NCI-H2196 treated with DMSO at 0.1 percent for 48 hours (cell line): ENCODE results near the gene TSTD2.
"Not testable (repeated sequence)": the region's sequence is repeated elsewhere in the genome, so short reads cannot be mapped to it uniquely, and the experiment has no call there.

Source experiments
- DNase-seq: peaks from one replicate; lab custom pipeline; 2025; ENCODE audit not compliant: unreplicated experiment; lab: John Stamatoyannopoulos, UW

The TSTD2 gene

GRCh38 chr9:97632248-97632984 lies 752 bp downstream of the TSTD2 start:
- DNase-seq = no peak

GRCh38 chr9:97630591-97630990 lies 2.6 kb downstream of the TSTD2 start:
- DNase-seq = no peak

DNA sequence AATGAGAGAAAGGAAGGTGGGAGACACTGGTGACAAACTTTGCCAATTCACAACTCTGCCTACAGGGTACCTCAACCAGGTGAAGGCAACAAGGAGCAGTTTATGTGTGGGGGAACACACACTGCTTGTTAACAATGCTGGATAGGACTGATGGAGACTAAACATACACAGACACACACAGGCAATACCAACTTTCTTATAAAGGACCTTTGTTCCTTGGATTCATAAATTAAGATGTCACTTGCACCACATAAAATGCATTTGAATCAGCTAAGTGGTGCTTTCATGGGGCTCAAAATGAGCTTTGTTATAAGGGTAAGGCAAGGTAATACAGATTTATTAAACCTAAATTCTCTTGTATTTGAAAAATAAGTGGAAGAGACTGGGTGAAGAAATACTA lies 4.0 kb downstream of the TSTD2 start:
- DNase-seq = no peak

DNA sequence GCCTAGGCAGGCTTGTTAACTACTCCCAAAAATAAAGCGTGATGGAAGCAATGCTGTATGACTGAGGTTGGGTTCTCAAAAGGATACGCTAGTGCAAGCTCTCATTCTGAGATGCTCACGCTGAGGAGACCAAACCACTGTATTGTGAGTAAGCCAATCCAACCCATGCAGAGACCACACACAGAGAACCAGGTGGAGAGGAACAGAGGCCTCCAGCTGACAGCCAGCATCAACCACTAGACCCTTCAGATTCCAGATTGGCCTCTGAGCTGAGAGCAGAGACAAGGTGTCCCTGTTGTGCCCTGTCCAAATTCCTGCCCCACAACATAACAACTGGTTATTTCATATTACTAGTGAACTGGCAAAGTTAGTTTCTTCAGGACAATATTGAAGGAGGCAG lies 4.5 kb downstream of the TSTD2 start:
- no peak for DNase-seq

DNA sequence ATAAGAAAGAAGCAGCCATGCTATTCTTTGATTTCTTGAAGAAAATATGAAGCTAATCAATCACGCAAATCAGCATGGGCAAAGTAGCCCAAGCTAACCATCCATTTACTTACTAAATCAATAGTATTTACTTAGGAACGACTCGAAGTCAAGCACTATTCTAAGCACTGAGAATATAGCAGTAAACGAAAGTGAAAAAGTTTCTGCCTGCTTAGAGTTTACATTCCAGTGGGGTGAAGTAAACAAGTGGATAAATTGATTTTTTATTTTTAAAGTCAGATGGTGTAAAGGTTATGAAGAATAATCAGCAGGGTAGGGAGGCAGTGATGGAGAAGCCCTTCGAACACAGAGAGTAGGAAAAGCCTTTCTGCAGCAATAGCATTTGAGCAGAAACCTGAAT lies 5.5 kb downstream of the TSTD2 start:
- no peak for DNase-seq

DNA sequence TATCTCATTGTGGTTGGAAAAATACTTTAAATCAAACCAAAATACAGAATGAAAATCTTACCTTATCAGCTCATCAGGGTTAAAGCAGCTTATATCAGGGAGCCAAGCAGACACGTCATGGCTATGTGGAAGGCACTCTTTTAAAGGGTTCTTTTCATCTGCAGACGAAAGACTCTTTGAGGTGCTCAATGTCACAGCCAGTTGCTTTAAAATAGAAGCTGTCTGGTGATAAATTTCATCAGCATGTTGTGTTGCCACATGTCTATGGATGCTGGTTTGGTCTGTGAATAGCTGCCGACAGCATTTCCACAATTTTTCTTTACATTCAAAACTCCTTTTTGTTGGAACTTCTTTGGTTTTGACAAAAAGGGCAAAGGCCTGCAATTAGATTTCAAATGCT lies 7.5 kb downstream of the TSTD2 start:
- no peak for DNase-seq

GRCh38 chr9:97623946-97624345 lies 9.2 kb downstream of the TSTD2 start:
- DNase-seq = no peak

- DNase-seq = not testable (repeated sequence)
Observed at GRCh38 chr9:97622483-97622882, 10.7 kb downstream of the TSTD2 start.

DNA sequence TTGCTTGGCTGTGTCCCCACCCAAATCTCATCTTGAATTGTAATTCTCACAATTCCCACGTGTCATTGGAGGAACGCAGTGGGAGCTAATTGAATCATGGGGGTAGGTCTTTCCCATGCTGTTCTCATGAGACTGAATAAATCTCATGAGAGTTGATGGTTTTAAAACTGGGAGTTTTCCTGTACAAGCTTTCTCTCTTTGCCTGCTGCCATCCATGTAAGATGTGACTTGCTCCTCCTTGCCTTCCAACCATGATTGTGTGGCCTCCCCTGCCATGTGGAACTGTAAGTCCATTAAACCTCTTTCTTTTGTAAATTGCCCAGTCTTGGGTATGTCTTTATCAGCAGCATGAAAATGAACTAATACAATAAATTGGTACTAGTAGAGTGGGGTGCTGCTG lies 13.1 kb downstream of the TSTD2 start:
- DNase-seq = not testable (repeated sequence)

GRCh38 chr9:97617939-97618416 lies 15.2 kb downstream of the TSTD2 start:
- DNase-seq = no peak

GRCh38 chr9:97615439-97616072 lies 17.6 kb downstream of the TSTD2 start:
- peak; percentile 14 for DNase-seq

GRCh38 chr9:97604901-97605645 lies 28.1 kb downstream of the TSTD2 start:
- DNase-seq = no peak

GRCh38 chr9:97602430-97602829 lies 30.7 kb downstream of the TSTD2 start:
- DNase-seq = no peak

GRCh38 chr9:97601228-97601898 lies 31.8 kb downstream of the TSTD2 start:
- no peak for DNase-seq

DNA sequence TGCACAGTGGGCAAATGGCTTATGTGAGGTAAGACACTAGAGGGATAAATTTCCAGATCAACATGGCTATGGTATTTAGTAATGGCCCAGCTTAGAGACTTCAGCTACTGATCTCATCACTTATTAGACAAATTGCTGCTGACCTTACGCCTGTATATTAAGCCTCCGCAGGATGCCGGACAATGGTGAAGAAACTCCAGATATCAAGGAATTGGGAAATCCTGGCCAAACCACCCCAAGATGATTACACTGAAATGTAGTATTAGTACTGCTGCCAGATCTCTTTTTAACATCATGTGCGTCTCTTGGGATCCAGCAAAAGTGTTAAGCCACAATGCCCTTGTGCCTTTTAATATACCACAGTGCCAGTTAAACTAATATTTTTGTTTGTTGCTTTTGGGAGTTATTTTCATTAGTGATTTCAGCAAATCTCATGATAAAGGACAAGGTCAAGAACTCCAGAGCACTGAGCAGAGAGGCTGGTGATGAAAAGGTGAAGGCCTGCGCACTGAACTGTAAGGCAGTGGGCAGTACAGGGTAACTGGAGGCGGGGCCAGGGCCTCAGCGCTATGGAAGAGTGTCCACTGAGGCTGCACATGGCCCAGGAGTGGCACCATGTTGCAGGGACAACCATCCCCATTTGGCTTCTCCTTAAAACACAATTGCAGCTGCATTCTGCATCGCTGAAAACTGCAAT lies 32.5 kb downstream of the TSTD2 start:
- no peak for DNase-seq

DNA sequence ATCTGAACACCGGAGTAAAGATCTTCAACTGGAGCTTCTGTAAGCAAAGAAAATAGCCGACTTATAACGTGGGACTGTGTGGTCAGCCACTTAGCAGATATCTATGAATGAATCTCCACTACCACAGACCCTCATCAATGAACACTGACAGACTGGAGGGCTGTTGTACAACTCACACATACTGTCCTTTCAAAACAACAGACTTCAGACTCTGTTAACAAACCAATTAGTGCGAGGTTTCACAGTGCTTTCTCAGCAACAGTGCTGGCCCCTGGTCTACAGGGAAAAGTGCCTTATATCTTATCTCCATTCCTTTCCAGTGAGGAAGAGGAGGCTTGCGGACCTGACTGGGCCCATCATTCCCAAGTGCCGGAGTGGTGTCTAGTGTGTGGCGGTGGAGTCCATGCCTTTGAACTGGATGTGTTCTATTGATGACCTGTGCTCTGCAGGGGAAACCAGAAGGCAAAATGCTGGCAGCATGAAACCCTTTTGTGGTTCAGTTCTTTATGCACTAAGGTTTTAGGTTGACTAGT lies 33.8 kb downstream of the TSTD2 start:
- no peak for DNase-seq

- peak; percentile 65 for DNase-seq
Observed at GRCh38 chr9:97598461-97599288, 34.5 kb downstream of the TSTD2 start.

DNA sequence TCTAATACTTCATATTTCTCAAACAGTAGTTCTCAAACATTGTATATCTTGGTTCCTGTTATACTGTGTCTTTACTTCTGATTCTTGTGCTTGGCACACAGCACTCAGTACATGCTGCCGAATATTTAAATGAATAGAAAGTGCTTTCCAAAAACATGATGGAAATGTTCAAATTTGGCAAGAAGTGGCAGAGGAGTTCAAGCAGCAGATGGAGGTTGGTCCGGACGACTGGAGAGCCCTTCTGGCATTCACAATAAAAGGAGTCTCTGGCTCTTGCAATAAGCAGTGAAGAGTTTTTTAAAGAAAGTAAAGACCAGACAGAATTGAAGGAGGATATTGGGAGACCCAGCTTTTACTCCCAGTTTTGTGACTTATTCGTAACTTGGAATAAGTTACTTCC lies 36.3 kb downstream of the TSTD2 start:
- DNase-seq = no peak

- no peak for DNase-seq
Observed at GRCh38 chr9:97594381-97594921, 38.7 kb downstream of the TSTD2 start.
